HEK293T (cell line): Measurements from ENCODE around the gene PRKAG1.

Experiments used
- BHLHE40 ChIP-seq: fragments of 450-650 bp; IDR thresholded peaks from 2 replicates; pipeline ENCODE4 v1.6.1; 2016; ENCODE audit warnings: mild to moderate bottlenecking, moderate library complexity, borderline replicate concordance
- ELF4 ChIP-seq: fragments of 450-650 bp; IDR thresholded peaks from 2 replicates; pipeline ENCODE4 v1.6.1; 2017; ENCODE audit warnings: antibody characterized with exemption
- FOXA1 ChIP-seq: fragments of 450-650 bp; IDR thresholded peaks from 2 replicates; pipeline ENCODE4 v1.6.1; 2016; ENCODE audit warnings: mild to moderate bottlenecking
- FOXK2 ChIP-seq: fragments of 450-650 bp; IDR thresholded peaks from 2 replicates; pipeline ENCODE4 v1.6.1; 2016; ENCODE audit warnings: mild to moderate bottlenecking
- FOXM1 ChIP-seq: fragments of 450-650 bp; IDR thresholded peaks from 2 replicates; pipeline ENCODE4 v1.6.1; 2017; ENCODE audit warnings: mild to moderate bottlenecking, borderline replicate concordance
- HDGF ChIP-seq: fragments of 450-650 bp; IDR thresholded peaks from 2 replicates; pipeline ENCODE4 v1.6.1; 2017; ENCODE audit warnings: antibody characterized with exemption, borderline replicate concordance
- L3MBTL2 ChIP-seq: fragments of 450-650 bp; conservative IDR thresholded peaks from 2 replicates; pipeline ENCODE4 v1.6.1; 2016; ENCODE audit warnings: mild to moderate bottlenecking
- LEF1 ChIP-seq: fragments of 450-650 bp; IDR thresholded peaks from 2 replicates; pipeline ENCODE4 v1.6.1; 2017; ENCODE audit warnings: mild to moderate bottlenecking, borderline replicate concordance
- NFRKB ChIP-seq: fragments of 450-650 bp; IDR thresholded peaks from 2 replicates; pipeline ENCODE4 v1.6.1; 2016; ENCODE audit warnings: mild to moderate bottlenecking, moderate library complexity
- PKNOX1 ChIP-seq: fragments of 450-650 bp; IDR thresholded peaks from 2 replicates; pipeline ENCODE4 v1.6.1; 2016
- SP1 ChIP-seq: fragments of 450-650 bp; IDR thresholded peaks from 2 replicates; pipeline ENCODE4 v1.6.1; 2017
- SUZ12 ChIP-seq: fragments of 450-650 bp; IDR thresholded peaks from 2 replicates; pipeline ENCODE4 v1.6.1; 2016; ENCODE audit warnings: mild to moderate bottlenecking
- TARDBP ChIP-seq: fragments of 450-650 bp; IDR thresholded peaks from 2 replicates; pipeline ENCODE4 v1.6.1; 2016
- ZNF384 ChIP-seq: fragments of 450-650 bp; IDR thresholded peaks from 2 replicates; pipeline ENCODE4 v1.6.1; 2016

- TF ChIP-seq ZNF384, result no peak
- TF ChIP-seq NFRKB, result no peak
- no peak for TF ChIP-seq FOXM1
- TF ChIP-seq L3MBTL2, result no peak
- TF ChIP-seq SUZ12, result no peak
- no peak for TF ChIP-seq SP1
- no peak for TF ChIP-seq FOXK2
- TF ChIP-seq PKNOX1, result no peak
- TF ChIP-seq FOXA1, result no peak
- no peak for TF ChIP-seq BHLHE40
- no peak for TF ChIP-seq TARDBP
- TF ChIP-seq ELF4, result no peak
- TF ChIP-seq LEF1, result no peak
- TF ChIP-seq HDGF, result no peak
Measured at GRCh38 chr12:49034286-49034622, 15.7 kb upstream of the PRKAG1 start.
